ENCODE measurements around the gene MRPL28. TPM values are rescaled to one million over a fixed set of nuclear protein-coding genes. Genes with fewer than 3 reads are reported as not detected.

MRPL28 gene
- total RNA-seq, 4 donors from 2014 or later, result 55.1 to 70.8 (median 61.6) TPM

DNA sequence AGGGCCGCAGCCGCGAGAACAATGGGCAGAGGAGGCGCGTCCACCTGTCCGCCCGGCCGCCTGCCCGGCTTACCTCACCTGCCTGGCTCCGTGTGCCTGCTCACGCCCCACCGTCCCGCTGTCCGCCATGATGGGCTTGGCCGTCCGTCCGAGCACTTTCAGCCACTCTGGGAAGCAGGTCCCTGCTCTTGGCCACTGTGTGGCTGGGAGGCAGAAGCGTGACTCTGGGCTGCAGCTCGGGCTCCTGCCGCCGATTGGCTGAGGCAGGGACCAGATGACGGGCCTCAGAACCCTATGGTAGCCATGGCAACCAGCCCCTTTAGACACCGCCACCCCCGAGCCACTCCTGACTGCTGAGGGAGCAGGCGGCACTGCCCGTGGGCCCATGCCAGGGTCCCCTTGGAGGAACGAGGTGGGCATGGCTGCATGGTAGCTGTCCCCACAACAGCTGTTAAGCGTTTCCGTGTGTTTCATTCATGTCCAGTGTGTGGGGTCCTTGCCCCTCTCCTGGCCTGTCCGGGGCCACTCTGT lies 8.9 kb downstream of the MRPL28 start:
- TF ChIP-seq, protein P1, sequence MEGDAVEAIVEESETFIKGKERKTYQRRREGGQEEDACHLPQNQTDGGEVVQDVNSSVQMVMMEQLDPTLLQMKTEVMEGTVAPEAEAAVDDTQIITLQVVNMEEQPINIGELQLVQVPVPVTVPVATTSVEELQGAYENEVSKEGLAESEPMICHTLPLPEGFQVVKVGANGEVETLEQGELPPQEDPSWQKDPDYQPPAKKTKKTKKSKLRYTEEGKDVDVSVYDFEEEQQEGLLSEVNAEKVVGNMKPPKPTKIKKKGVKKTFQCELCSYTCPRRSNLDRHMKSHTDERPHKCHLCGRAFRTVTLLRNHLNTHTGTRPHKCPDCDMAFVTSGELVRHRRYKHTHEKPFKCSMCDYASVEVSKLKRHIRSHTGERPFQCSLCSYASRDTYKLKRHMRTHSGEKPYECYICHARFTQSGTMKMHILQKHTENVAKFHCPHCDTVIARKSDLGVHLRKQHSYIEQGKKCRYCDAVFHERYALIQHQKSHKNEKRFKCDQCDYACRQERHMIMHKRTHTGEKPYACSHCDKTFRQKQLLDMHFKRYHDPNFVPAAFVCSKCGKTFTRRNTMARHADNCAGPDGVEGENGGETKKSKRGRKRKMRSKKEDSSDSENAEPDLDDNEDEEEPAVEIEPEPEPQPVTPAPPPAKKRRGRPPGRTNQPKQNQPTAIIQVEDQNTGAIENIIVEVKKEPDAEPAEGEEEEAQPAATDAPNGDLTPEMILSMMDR (IDR thresholded peaks at IDR 0.05), result no peak
- no peak for TF ChIP-seq POLR2A (IDR thresholded peaks at IDR 0.05)

DNA sequence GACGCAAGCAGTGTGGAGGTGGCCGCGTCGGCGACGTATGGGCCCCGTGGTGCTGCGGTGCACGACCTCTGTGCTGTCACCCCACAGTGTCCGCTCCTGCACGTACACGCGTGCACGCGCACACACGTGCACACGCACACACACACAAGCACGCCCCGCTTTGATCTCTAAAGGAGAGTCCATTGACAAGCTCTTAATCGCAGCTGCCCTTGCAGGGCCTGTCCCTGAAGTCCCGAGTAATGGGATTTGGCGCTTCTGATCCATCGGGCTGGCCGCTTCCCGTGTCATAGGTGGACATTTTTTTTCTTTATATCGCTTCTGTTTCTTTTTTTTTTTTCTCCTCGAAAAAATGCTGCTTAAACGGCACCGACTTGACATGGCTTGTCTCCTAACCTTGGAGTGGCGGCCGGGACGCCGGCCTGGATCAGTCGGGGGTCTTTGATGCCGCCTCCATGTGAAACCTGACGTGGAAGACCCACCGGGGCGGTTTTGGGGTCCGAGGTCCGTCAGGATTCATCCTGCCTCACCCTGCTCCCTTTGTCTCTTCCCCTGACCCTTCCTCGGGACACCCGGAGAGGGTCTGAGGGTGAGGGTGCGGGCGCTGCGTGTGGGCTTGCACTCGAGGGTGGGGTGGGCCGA lies 9.5 kb downstream of the MRPL28 start:
- DNase-seq (ENCODE audit: low spot score in 2 of 2), result no peak
- TF ChIP-seq, protein P1 (IDR thresholded peaks at IDR 0.05), result no peak
- TF ChIP-seq POLR2A (IDR thresholded peaks at IDR 0.05), result no peak
- H3K4me3 ChIP-seq (ENCODE audit: low read depth, poor library complexity, severe bottlenecking), result no peak overlapping the region
- 86 to 89% methylated on average over 46 to 47 of the region's 47 CpGs for WGBS, 2 donors
- intact Hi-C loops (cut with DNase I; ENCODE audit: low total_unique reads), result no loop called here

More for the DNA sequence above, 8.9 kb downstream of the MRPL28 start:
- intact Hi-C loops (cut with DNase I; ENCODE audit: low total_unique reads), result no loop called here
- WGBS, 2 donors, result 80 to 82% methylated on average over 30 of the region's 30 CpGs
- no peak for DNase-seq (ENCODE audit: low spot score in 2 of 2)
- no peak overlapping the region for H3K4me3 ChIP-seq (ENCODE audit: low read depth, poor library complexity, severe bottlenecking)

DNA sequence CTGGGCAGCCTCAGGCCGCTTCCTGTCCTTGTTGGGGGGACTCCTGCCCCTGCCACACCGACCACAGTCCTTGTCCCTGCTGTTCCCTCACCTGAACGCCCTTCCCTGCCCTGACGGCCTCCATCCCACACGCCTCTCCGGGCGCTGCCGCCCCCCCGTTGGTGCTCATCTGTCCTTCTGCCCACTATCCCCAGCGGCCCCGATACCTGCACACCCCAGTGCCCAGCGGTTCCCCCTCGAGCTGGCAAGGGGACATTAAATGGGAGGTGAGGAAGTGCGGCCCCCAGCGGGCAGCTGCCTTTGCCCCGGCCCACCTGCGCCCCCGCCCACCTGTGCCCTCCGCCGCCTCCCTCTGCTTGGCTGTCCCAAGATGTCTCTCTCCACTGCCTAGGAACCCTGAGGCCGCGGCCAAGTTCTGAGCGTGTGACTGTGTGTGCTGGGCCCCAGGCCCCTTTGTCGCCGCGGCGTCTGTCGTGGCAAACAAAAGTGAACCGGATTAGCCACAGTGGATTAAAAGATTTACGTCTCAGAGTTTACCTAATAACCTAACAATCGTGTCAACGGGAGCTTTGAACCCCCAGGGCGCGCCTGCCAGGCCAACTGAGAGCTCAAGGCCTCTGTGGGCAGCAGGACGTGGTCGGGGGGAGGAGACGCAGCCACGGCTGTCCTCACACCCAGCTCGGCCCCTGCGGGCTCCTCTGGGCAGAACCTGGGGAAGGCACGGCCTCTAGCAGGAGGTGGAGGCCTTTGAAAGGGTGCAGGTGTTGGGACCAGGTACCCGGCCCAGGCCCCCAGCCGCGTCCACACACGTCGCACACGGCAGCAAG lies 10.3 kb downstream of the MRPL28 start:
- intact Hi-C loops (cut with DNase I; ENCODE audit: low total_unique reads), result no loop called here
- DNase-seq (ENCODE audit: low spot score in 2 of 2), result no peak
- no peak overlapping the region for H3K4me3 ChIP-seq (ENCODE audit: low read depth, poor library complexity, severe bottlenecking)
- no peak for TF ChIP-seq POLR2A (IDR thresholded peaks at IDR 0.05)
- TF ChIP-seq, protein P1 (IDR thresholded peaks at IDR 0.05), result no peak
- WGBS, 2 donors, result 88 to 90% methylated on average over 40 to 44 of the region's 47 CpGs

DNA sequence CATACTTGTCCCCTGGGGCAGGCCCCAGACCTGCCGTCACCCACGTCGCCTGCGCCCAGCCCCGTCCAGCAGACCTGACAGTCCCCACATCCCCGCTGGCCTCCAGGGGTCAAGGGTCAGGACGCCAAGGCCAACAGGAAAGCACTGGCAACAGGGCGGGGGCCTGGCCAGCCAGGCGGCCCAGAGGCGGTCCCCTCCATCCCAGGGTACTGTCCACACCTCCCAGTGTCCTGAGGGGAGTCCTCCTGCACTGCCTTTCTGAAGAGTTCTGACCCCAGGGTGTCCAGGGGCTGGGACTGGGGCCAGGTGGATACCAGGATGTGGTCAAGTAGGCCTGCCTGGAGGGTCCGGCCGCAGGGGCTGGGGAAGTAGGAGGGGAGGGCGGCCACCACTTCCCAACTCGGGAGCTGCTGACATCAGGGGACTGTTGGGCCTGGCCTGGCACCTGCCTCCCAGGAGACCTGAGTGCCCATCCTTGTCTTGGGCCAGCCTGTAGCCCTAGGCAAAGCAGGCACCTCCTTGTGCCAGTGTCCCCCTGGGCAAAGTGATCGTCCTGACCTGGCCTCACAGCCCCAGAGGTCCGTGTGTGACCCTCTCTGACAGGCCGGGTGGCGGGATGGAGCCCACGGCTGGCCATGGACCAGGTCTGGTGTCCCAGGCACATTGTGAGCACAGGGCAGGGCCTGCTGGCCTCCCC lies 11.1 kb downstream of the MRPL28 start:
- no peak for DNase-seq (ENCODE audit: low spot score in 2 of 2)
- H3K4me3 ChIP-seq (ENCODE audit: low read depth, poor library complexity, severe bottlenecking), result no peak overlapping the region
- no peak for TF ChIP-seq POLR2A (IDR thresholded peaks at IDR 0.05)
- TF ChIP-seq, protein P1 (IDR thresholded peaks at IDR 0.05), result no peak
- intact Hi-C loops (cut with DNase I; ENCODE audit: low total_unique reads), result no loop called here
- WGBS, 2 donors, result 84 to 87% methylated on average over 17 to 18 of the region's 19 CpGs

DNA sequence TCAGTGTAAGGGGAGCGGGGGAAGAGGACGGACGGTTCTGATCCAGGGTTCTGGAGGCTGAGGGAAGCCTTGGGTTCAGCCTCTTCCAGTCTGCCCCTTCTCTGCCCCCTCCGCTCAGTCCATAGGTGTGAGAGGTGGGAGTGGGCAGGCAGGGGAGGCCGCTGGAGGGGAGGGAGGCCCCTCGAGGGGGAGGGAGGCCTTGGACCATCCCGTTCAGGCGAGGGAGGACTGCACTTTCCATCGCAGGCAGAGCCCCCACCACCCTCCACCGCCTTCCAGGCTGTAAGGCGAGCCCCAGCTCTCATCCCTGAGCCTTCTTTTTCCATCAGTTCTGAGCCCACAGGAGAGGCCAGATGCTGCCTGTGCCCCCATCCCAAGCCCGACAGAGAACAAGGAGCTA lies 13.6 kb downstream of the MRPL28 start:
- TF ChIP-seq, protein P1 (IDR thresholded peaks at IDR 0.05), result no peak
- TF ChIP-seq POLR2A (IDR thresholded peaks at IDR 0.05), result no peak
- intact Hi-C loops (cut with DNase I; ENCODE audit: low total_unique reads), result no loop called here
- H3K4me3 ChIP-seq (ENCODE audit: low read depth, poor library complexity, severe bottlenecking), result no peak overlapping the region
- DNase-seq (ENCODE audit: low spot score in 2 of 2), result no peak
- WGBS, 2 donors, result 69 to 73% methylated on average over 11 to 12 of the region's 12 CpGs
